Spleen (tissue), 11 donors: ENCODE measurements around the gene TTC7B. TPM values are rescaled to one million over a fixed set of nuclear protein-coding genes. Genes with fewer than 3 reads are reported as not detected.

ENCODE experiments used
- DNase-seq: peaks from one replicate; pipeline ENCODE4 v3.0.0-alpha.2; 2020
- H3K27ac ChIP-seq, 8 donors: fragments of 200-600 bp; sonication (generic) in 7 of 8; 1 replicate in 4 of 8; 2 replicates in 4 of 8; pipeline versions ENCODE4 v1.5.0 to v1.8.0; 2016 to 2021; ENCODE audit warnings: inconsistent platforms in 4 of 8, mild to moderate bottlenecking in 4 of 8, moderate library complexity in 1 of 8
- H3K27me3 ChIP-seq, 7 donors: fragments of 200-600 bp; sonication (generic) in 6 of 7; replicated peaks in 1 of 7; 1 replicate in 4 of 7; 2 replicates in 3 of 7; pipeline versions ENCODE4 v1.5.0 to v1.8.0; 2016 to 2021; ENCODE audit warnings: inconsistent platforms in 3 of 7, mild to moderate bottlenecking in 1 of 7
- H3K36me3 ChIP-seq, 6 donors: fragments of 200-600 bp; sonication (generic) in 5 of 6; 1 replicate in 4 of 6; 2 replicates in 2 of 6; pipeline versions ENCODE4 v1.5.0 to v1.8.0; 2016 to 2021; ENCODE audit warnings: inconsistent platforms in 2 of 6
- H3K4me1 ChIP-seq, 6 donors: fragments of 200-600 bp; sonication (generic) in 5 of 6; 1 replicate in 3 of 6; 2 replicates in 3 of 6; pipeline versions ENCODE4 v1.5.0 to v1.8.0; 2016 to 2021; ENCODE audit warnings: inconsistent platforms in 3 of 6
- H3K4me3 ChIP-seq, 8 donors: fragments of 200-600 bp; sonication (generic) in 7 of 8; 1 replicate in 4 of 8; 2 replicates in 4 of 8; pipeline versions ENCODE4 v1.5.0 to v1.8.0; 2016 to 2021; ENCODE audit warnings: inconsistent platforms in 4 of 8, mild to moderate bottlenecking in 4 of 8, moderate library complexity in 2 of 8
- H3K9me3 ChIP-seq, 8 donors: fragments of 200-600 bp; sonication (generic) in 7 of 8; 1 replicate in 4 of 8; 2 replicates in 4 of 8; pipeline versions ENCODE4 v1.5.0 to v1.8.0; 2016 to 2021; ENCODE audit warnings: inconsistent platforms in 4 of 8
- CTCF ChIP-seq, 11 experiments: fragments of 200-600 bp in 7 of 11; fragments of 450-650 bp in 4 of 11; sonication (generic) in 4 of 11; IDR thresholded peaks in 8 of 11; conservative IDR thresholded peaks in 3 of 11; 1 replicate in 7 of 11; 2 replicates in 4 of 11; pipeline versions ENCODE4 v1.4.0 to v1.8.0; 2016 to 2021; ENCODE audit warnings: antibody characterized with exemption in 11 of 11, inconsistent platforms in 4 of 11, mild to moderate bottlenecking in 1 of 11
- POLR2A ChIP-seq, 3 donors: fragments of 450-650 bp; IDR thresholded peaks; one replicate each; pipeline ENCODE4 v1.5.1; 2017; ENCODE audit warnings: antibody characterized with exemption in 3 of 3, mild to moderate bottlenecking in 1 of 3
- POLR2AphosphoS5 ChIP-seq, 3 donors: sonication (generic); formaldehyde crosslinking; IDR thresholded peaks; one replicate each; pipeline ENCODE4 v1.5.1; 2017; ENCODE audit warnings: antibody characterized with exemption in 3 of 3
- WGBS, 5 donors: extraction: QIAGEN DNeasy Blood & Tissue Kit in 3 of 5; methylation state at CpG; one replicate each; pipeline versions ENCODE4 v1.1.5 to v1.1.7; 2013 to 2018; 5-methylcytosine and 5-hydroxymethylcytosine counted together
- intact Hi-C: fragments of 100-400 bp; cut with DNase I; formaldehyde crosslinking; loops from one replicate; pipeline ENCODE4 v1.15.0; 2023; ENCODE audit warnings: low total_unique reads
- polyA plus RNA-seq, 3 donors: library from polyadenylated mRNA; stranded (reverse); fragments of 200-250 nt; gene quantifications; one replicate each; pipeline ENCODE4 v1.2.1, GENCODE V29; 2013
- total RNA-seq, 7 donors: library from RNA; depleted of rRNA in 3 of 7; stranded (reverse); fragments of >200 nt in 3 of 7; fragmentation: NEBNext Ultra II Directional in 4 of 7; extraction: Animal tissue kit (Norgen Biotek cat#: 25700) in 4 of 7; gene quantifications; one replicate each; pipeline versions ENCODE4 v1.1.0 to v1.2.1, GENCODE V29; 2016 to 2021
- donor health status: healthy with polysubstance abuse.
- donor health status: DM: no; HTN: no; CAD: no; lungs with moderate emphysema.
- donor health status: DM: no; HTN: no; CAD: no.
- donor health status: Bipolar disorder and iron deficiency.
- donor health status: healthy.
- donor health status: DM: no; HTN: no; CAD: no.
- donor health status: DM: yes; HTN: yes; CAD: no.

TTC7B gene
- total and polyA plus RNA-seq, 10 donors, result 6.6 to 98.4 (median 62.6) TPM

GRCh38 chr14:90487031-90487430, 329.2 kb downstream of the TTC7B start:
- Histone ChIP-seq H3K4me1 (peaks cover 0 to 39% (median 19%) of the 10 kb centered on the region in 6 donors), H3K27me3 (peaks cover 0 to 12% (median 0%) of the 10 kb centered on the region in 7 donors), H3K36me3 (no peaks in the 10 kb centered on the region), H3K27ac (peak overlapping the region in 3 of 8 donors; percentile 17 to 44 (median 28)), H3K4me3 (no peak overlapping the region), H3K9me3 (peaks cover 0 to 4% (median 0%) of the 10 kb centered on the region in 8 donors)
- peak; percentile 84 for DNase-seq
- WGBS, 5 donors, result 22 to 50% (median 43%) methylated on average over 3 to 4 of the region's 4 CpGs
- TF ChIP-seq POLR2AphosphoS5 (IDR thresholded peaks at IDR 0.05) (peak; percentile 45 to 81 (median 69)), CTCF (IDR thresholded peaks at IDR 0.05 in 8 of 11, conservative IDR thresholded peaks at IDR 0.05 in 3 of 11) (no peak)
- intact Hi-C loops, result no loop called here

GRCh38 chr14:90484291-90484690, 331.9 kb downstream of the TTC7B start:
- DNase-seq, result no peak
- 64 to 76% (median 72%) methylated on average over 3 of the region's 3 CpGs for WGBS, 5 donors
- peaks cover 0 to 28% (median 12%) of the 10 kb centered on the region in 6 donors for H3K4me1 ChIP-seq
- H3K27me3 ChIP-seq, result peaks cover 0 to 12% (median 0%) of the 10 kb centered on the region in 7 donors
- no peak for TF ChIP-seq CTCF (IDR thresholded peaks at IDR 0.05 in 8 of 11, conservative IDR thresholded peaks at IDR 0.05 in 3 of 11)
- TF ChIP-seq POLR2AphosphoS5 (IDR thresholded peaks at IDR 0.05), result no peak
- no peak for TF ChIP-seq POLR2A (IDR thresholded peaks at IDR 0.05)
- no peaks in the 10 kb centered on the region for H3K36me3 ChIP-seq
- no peak overlapping the region for H3K4me3 ChIP-seq
- no peak overlapping the region for H3K27ac ChIP-seq
- H3K9me3 ChIP-seq, result peaks cover 0 to 20% (median 9%) of the 10 kb centered on the region in 8 donors
- intact Hi-C loops, result no loop called here

- Histone ChIP-seq H3K27me3 (peaks cover 0 to 12% (median 0%) of the 10 kb centered on the region in 7 donors), H3K36me3 (no peaks in the 10 kb centered on the region), H3K4me1 (peaks cover 0 to 28% (median 12%) of the 10 kb centered on the region in 6 donors), H3K4me3 (no peak overlapping the region), H3K9me3 (peaks cover 0 to 20% (median 9%) of the 10 kb centered on the region in 8 donors), H3K27ac (no peak overlapping the region)
- TF ChIP-seq POLR2AphosphoS5 (IDR thresholded peaks at IDR 0.05) (peak in 1 of 3 donors; percentile 19), POLR2A (IDR thresholded peaks at IDR 0.05) (no peak), CTCF (IDR thresholded peaks at IDR 0.05 in 8 of 11, conservative IDR thresholded peaks at IDR 0.05 in 3 of 11) (no peak)
- DNase-seq, result peak; percentile 68
- intact Hi-C loops, result no loop called here
- WGBS, 5 donors, result 9 to 17% (median 11%) methylated on average over 11 of the region's 11 CpGs
Observed at GRCh38 chr14:90483571-90483974, 332.7 kb downstream of the TTC7B start.

- Histone ChIP-seq H3K27me3 (peaks cover 0 to 12% (median 0%) of the 10 kb centered on the region in 7 donors), H3K9me3 (peaks cover 0 to 20% (median 9%) of the 10 kb centered on the region in 8 donors), H3K27ac (no peak overlapping the region), H3K4me3 (no peak overlapping the region), H3K36me3 (no peaks in the 10 kb centered on the region), H3K4me1 (peaks cover 0 to 28% (median 12%) of the 10 kb centered on the region in 6 donors)
- TF ChIP-seq CTCF (IDR thresholded peaks at IDR 0.05 in 8 of 11, conservative IDR thresholded peaks at IDR 0.05 in 3 of 11), result no peak
- no peak for TF ChIP-seq POLR2AphosphoS5 (IDR thresholded peaks at IDR 0.05)
- TF ChIP-seq POLR2A (IDR thresholded peaks at IDR 0.05), result no peak
- intact Hi-C loops, result no loop called here
- no peak for DNase-seq
- WGBS, 5 donors, result 80 to 94% (median 91%) methylated on average over 2 of the region's 2 CpGs
Observed at GRCh38 chr14:90483117-90483516, 333.1 kb downstream of the TTC7B start.
